Measurements from ENCODE around the gene AKAP6. TPM values are rescaled to one million over a fixed set of nuclear protein-coding genes. Genes with fewer than 3 reads are reported as not detected.

Gene AKAP6
- total and polyA plus RNA-seq, 10 of the 15 experiments (the other 5 are each of a cell fraction or from before 2014, with no cell fraction given) = 0.35 to 5.9 (median 2.2) TPM

- Histone ChIP-seq H3K4me3 (no peak overlapping the region), H3K4me1 (ENCODE audit: control insufficient read depth, insufficient read depth, low read length) (no peaks in the 10 kb centered on the region), H4K20me1 (ENCODE audit: control insufficient read depth, insufficient read depth) (no peaks in the 10 kb centered on the region), H3K9me3 (replicated peaks; ENCODE audit: control insufficient read depth, insufficient read depth, low read length) (no peaks in the 10 kb centered on the region; the same call in 2 of the 3 replicates), H3K4me2 (ENCODE audit: control insufficient read depth, insufficient read depth) (no peak overlapping the region), H3K9ac (ENCODE audit: control insufficient read depth, insufficient read depth, low read length) (no peak overlapping the region), H3K27ac (ENCODE audit: control insufficient read depth, insufficient read depth) (no peak overlapping the region), H3K36me3 (ENCODE audit: control insufficient read depth in 2 of 2, insufficient read depth in 2 of 2, low read length in 1 of 2) (no peaks in the 10 kb centered on the region), H3K27me3 (replicated peaks in 1 of 2; ENCODE audit: control insufficient read depth in 2 of 2, insufficient read depth in 2 of 2, low read length in 1 of 2) (no peaks in the 10 kb centered on the region), H3K79me2 (ENCODE audit: control insufficient read depth, insufficient read depth, low read length) (no peaks in the 10 kb centered on the region), H2AFZ (ENCODE audit: control insufficient read depth, low read depth, low read length) (no peak overlapping the region)
- intact Hi-C loops (cut with micrococcal nuclease; ENCODE audit: unreplicated experiment) (loop anchor here (5.0 kb wide), 1 partner anchor 117 kb away; no protein-coding TSS in a partner anchor), in situ Hi-C loops (cut with MboI) (no loop called here)
- ChIA-PET RAD21 (ENCODE audit: unreplicated experiment) (no interaction called here), POLR2A (no interaction called here), SMC1A (ENCODE audit: uncharacterized antibody, unreplicated experiment) (interaction anchor here (0.7 kb wide), 1 partner anchor 115 kb away, joined by 3 read pairs; no protein-coding TSS in a partner anchor), CTCF (interaction anchor here (1.0 kb wide), 1 partner anchor 25 kb away, joined by 3 read pairs; no protein-coding TSS in a partner anchor)
- DNase-seq (ENCODE audit: low read depth, low spot score) (no peak), ATAC-seq (no peak), FAIRE-seq (no peak)
- 77% methylated on average over 3 of the region's 3 CpGs for WGBS (ENCODE audit: insufficient coverage, insufficient replicate concordance, low lambda C conversion rate, missing lambda C conversion rate)
- BruUV-seq (replicated peaks) = no TSS peak
- TF ChIP-seq MAX (IDR thresholded peaks at IDR 0.05; ENCODE audit: low read depth, low read length) = no peak
- TF ChIP-seq, protein P1, sequence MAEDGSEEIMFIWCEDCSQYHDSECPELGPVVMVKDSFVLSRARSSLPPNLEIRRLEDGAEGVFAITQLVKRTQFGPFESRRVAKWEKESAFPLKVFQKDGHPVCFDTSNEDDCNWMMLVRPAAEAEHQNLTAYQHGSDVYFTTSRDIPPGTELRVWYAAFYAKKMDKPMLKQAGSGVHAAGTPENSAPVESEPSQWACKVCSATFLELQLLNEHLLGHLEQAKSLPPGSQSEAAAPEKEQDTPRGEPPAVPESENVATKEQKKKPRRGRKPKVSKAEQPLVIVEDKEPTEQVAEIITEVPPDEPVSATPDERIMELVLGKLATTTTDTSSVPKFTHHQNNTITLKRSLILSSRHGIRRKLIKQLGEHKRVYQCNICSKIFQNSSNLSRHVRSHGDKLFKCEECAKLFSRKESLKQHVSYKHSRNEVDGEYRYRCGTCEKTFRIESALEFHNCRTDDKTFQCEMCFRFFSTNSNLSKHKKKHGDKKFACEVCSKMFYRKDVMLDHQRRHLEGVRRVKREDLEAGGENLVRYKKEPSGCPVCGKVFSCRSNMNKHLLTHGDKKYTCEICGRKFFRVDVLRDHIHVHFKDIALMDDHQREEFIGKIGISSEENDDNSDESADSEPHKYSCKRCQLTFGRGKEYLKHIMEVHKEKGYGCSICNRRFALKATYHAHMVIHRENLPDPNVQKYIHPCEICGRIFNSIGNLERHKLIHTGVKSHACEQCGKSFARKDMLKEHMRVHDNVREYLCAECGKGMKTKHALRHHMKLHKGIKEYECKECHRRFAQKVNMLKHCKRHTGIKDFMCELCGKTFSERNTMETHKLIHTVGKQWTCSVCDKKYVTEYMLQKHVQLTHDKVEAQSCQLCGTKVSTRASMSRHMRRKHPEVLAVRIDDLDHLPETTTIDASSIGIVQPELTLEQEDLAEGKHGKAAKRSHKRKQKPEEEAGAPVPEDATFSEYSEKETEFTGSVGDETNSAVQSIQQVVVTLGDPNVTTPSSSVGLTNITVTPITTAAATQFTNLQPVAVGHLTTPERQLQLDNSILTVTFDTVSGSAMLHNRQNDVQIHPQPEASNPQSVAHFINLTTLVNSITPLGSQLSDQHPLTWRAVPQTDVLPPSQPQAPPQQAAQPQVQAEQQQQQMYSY (CRISPR knock-in tag; IDR thresholded peaks at IDR 0.05) = no peak
- TF ChIP-seq CHD4 (IDR thresholded peaks at IDR 0.05) = no peak
- TF ChIP-seq YY1 (IDR thresholded peaks at IDR 0.05; ENCODE audit: low read depth, low read length) = no peak
- TF ChIP-seq, protein P2, sequence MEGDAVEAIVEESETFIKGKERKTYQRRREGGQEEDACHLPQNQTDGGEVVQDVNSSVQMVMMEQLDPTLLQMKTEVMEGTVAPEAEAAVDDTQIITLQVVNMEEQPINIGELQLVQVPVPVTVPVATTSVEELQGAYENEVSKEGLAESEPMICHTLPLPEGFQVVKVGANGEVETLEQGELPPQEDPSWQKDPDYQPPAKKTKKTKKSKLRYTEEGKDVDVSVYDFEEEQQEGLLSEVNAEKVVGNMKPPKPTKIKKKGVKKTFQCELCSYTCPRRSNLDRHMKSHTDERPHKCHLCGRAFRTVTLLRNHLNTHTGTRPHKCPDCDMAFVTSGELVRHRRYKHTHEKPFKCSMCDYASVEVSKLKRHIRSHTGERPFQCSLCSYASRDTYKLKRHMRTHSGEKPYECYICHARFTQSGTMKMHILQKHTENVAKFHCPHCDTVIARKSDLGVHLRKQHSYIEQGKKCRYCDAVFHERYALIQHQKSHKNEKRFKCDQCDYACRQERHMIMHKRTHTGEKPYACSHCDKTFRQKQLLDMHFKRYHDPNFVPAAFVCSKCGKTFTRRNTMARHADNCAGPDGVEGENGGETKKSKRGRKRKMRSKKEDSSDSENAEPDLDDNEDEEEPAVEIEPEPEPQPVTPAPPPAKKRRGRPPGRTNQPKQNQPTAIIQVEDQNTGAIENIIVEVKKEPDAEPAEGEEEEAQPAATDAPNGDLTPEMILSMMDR (IDR thresholded peaks at IDR 0.05 in 2 of 3, conservative IDR thresholded peaks at IDR 0.05 in 1 of 3; ENCODE audit: control insufficient read depth in 2 of 3, extremely low read depth in 1 of 3, insufficient read depth in 1 of 3, low read depth in 3 of 3, low read length in 3 of 3) = no peak
- TF ChIP-seq, protein P3, sequence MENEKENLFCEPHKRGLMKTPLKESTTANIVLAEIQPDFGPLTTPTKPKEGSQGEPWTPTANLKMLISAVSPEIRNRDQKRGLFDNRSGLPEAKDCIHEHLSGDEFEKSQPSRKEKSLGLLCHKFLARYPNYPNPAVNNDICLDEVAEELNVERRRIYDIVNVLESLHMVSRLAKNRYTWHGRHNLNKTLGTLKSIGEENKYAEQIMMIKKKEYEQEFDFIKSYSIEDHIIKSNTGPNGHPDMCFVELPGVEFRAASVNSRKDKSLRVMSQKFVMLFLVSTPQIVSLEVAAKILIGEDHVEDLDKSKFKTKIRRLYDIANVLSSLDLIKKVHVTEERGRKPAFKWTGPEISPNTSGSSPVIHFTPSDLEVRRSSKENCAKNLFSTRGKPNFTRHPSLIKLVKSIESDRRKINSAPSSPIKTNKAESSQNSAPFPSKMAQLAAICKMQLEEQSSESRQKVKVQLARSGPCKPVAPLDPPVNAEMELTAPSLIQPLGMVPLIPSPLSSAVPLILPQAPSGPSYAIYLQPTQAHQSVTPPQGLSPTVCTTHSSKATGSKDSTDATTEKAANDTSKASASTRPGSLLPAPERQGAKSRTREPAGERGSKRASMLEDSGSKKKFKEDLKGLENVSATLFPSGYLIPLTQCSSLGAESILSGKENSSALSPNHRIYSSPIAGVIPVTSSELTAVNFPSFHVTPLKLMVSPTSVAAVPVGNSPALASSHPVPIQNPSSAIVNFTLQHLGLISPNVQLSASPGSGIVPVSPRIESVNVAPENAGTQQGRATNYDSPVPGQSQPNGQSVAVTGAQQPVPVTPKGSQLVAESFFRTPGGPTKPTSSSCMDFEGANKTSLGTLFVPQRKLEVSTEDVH (IDR thresholded peaks at IDR 0.05; ENCODE audit: low read depth, partially characterized antibody) = no peak
- TF ChIP-seq ATF3 (IDR thresholded peaks at IDR 0.05; ENCODE audit: borderline replicate concordance, extremely low read depth, low read depth, low read length) = no peak
- no peak for TF ChIP-seq ZNF217 (IDR thresholded peaks at IDR 0.05)
- no peak for TF ChIP-seq RFX5 (IDR thresholded peaks at IDR 0.05; ENCODE audit: low read depth, low read length)
- TF ChIP-seq MTA2 (IDR thresholded peaks at IDR 0.05; ENCODE audit: low read depth) = no peak
- TF ChIP-seq PKNOX1 (IDR thresholded peaks at IDR 0.05) = no peak
- no peak for TF ChIP-seq EZH2 (IDR thresholded peaks at IDR 0.05; ENCODE audit: borderline replicate concordance, control insufficient read depth, low read depth, low read length)
- TF ChIP-seq RAD21 (IDR thresholded peaks at IDR 0.05; ENCODE audit: insufficient read depth, low read depth, low read length) = no peak
- no peak for TF ChIP-seq NRF1 (conservative IDR thresholded peaks at IDR 0.05; ENCODE audit: low read depth, low read length)
These were observed 45.1 kb downstream of the AKAP6 start for GRCh38 chr14:32374155-32374554.
